GM12801 (cell line): ENCODE measurements around the gene APCDD1.

Source experiments
- TF ChIP-seq, protein P1 (sequence below): IDR thresholded peaks from one replicate; pipeline ENCODE4 v1.5.1; 2011; ENCODE audit warnings: control low read depth; ENCODE audit not compliant: insufficient read length; ENCODE audit errors: extremely low read depth

APCDD1 gene

DNA sequence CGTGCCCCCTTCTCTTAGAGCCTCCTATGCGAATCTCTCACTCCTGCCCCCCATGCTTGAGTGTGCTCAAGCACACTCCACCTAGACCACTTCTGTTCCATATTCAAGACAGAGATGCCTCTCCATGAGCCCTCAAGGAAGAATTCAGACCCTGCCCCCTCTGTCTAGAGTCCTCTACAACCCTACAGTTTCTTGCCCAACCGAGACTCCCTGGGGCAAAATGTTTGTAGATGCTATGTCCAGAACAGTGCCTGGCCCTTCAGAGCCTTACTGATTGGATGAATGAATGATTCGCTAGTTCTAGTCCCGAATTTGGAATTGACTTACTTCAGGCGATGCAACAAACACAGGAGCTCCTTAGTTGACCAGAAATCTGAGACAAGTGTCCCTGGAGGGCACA lies 8.7 kb downstream of the APCDD1 start:
- TF ChIP-seq, protein P1, sequence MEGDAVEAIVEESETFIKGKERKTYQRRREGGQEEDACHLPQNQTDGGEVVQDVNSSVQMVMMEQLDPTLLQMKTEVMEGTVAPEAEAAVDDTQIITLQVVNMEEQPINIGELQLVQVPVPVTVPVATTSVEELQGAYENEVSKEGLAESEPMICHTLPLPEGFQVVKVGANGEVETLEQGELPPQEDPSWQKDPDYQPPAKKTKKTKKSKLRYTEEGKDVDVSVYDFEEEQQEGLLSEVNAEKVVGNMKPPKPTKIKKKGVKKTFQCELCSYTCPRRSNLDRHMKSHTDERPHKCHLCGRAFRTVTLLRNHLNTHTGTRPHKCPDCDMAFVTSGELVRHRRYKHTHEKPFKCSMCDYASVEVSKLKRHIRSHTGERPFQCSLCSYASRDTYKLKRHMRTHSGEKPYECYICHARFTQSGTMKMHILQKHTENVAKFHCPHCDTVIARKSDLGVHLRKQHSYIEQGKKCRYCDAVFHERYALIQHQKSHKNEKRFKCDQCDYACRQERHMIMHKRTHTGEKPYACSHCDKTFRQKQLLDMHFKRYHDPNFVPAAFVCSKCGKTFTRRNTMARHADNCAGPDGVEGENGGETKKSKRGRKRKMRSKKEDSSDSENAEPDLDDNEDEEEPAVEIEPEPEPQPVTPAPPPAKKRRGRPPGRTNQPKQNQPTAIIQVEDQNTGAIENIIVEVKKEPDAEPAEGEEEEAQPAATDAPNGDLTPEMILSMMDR: no peak

DNA sequence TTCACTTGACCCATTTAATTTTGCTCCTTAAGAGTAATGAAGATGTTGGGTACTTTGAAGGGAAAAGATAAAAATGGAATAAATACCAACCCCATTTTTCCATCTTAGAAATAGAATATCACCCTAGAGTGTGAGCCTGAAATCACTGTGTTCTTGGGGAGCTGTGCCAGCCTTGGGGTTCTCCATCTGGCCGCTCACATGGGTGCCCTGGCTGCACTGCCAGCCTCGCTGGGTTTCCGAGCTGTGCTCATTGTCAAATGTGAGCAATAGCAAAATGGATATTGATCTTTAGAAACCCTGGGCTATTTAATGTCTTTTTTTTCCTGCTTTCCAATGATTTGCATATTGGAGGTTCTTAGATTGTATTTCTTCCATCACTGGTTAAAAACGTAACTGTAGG lies 9.3 kb downstream of the APCDD1 start:
- TF ChIP-seq, protein P1: no peak

DNA sequence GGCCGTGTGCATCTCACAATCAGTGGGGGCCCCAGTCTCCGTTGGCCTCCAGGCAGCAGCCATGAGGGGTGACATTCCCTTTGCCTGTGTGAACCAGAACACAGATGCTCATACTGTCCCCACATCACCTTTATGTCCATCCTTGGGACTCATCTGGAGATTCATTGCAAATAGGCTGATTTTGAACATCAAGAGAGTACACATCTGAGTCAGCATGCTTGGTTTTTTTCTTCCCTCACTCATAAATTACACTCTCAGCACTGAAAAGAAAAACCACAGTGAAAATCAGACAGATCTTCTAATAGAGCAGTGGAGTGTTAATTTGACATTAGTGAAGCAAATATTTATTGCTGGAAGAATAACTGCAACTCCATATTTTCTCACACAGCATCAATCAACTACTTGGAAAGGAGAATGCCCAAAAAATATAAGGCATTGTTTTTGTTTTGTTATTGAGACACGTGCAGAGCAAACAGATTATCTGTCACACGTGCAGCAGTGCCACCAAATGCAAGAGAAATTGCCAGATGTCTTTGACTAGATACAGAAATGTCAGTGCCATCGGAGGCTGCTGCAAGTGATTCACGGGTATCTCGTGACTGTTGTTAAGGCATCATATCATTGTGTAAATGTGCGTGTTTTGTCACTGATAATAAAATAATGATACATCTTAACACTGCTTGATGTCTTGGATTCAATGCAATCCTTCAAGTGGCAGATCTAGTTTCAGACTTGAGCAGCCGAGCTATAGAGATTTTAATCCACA lies 10.9 kb downstream of the APCDD1 start:
- TF ChIP-seq, protein P1: no peak

DNA sequence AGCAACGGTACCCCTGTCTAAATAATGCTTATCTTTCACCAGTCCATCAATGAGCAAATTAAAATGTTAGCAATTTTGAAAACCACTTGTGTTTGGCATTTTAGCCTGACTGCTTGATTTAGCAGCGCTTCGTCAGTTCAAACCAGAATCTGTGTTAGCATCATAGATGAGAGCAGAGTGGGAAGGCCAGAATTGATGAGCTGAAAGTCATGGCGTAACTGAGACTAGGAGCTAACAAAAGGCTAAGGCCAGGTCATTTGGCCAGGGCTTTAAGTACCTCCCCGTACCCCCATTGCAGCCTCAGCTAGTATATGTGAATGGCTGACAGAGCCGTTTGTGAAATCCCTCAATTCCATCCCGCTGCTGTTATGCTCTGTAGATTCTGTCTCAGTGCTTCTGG lies 16.0 kb downstream of the APCDD1 start:
- TF ChIP-seq, protein P1: no peak

DNA sequence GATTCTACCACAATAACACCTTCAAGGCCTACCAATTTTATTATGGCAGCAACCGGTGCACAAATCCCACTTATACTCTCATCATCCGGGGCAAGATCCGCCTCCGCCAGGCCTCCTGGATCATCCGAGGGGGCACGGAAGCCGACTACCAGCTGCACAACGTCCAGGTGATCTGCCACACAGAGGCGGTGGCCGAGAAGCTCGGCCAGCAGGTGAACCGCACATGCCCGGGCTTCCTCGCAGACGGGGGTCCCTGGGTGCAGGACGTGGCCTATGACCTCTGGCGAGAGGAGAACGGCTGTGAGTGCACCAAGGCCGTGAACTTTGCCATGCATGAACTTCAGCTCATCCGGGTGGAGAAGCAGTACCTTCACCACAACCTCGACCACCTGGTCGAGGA lies 17.1 kb downstream of the APCDD1 start:
- TF ChIP-seq, protein P1: no peak

DNA sequence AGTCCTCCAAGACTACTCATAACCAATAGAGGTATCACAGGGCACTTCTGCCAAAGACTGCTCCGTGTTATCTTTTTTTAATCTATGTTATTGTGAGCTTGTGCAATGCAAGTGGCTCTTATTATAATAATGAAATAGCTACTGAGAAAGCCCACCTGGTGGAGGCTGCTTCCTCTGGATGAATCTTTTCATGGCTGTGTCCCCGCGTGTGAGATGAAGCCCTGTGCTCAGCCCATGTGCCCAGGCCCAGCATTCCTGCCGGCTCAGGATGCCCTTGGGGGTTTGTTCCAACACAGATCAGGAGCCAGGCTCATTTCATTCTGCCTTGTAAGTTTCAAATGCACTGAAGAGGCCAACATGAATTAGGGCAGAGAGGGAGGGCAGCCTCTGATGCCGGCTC lies 18.7 kb downstream of the APCDD1 start:
- TF ChIP-seq, protein P1: no peak

DNA sequence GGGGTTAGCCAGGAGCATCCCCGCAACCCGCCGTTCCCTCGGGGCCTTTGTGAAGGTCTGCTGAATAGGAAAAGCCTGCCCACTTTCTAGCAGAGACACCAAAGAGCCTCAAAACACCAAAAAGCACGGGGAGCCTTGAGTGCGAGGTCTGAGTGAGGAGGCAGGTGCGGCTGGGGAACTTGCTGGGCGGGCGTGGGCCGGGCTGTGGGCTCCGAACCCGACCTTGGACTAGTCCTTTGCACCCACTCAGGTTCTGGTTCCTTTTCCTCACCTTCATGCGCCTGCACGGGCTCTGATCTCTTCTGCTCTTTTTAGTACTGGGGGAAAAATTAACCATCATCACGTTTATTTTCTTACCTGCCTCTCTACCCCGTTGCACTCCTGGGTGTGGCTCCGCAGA lies 19.9 kb downstream of the APCDD1 start:
- TF ChIP-seq, protein P1: no peak
